Right lobe of liver (tissue), 6 donors: ENCODE measurements around the gene KIF18A. TPM values are rescaled to one million over a fixed set of nuclear protein-coding genes. Genes with fewer than 3 reads are reported as not detected.
"Not testable (repeated sequence)": the region's sequence is repeated elsewhere in the genome, so short reads cannot be mapped to it uniquely, and the experiment has no call there.

Experiments used
- ATAC-seq, 4 donors: fragments of 200-7000 bp; cut with Tn5 transposase; one replicate each; pipeline ENCODE4 v1.9.1; 2020; ENCODE audit warnings: mild to moderate bottlenecking in 4 of 4, moderate library complexity in 4 of 4
- DNase-seq, 3 donors: peaks; one replicate each; pipeline ENCODE4 v3.0.0-alpha.2; 2020
- H3K27ac ChIP-seq, 3 donors: fragments of 200-600 bp; one replicate each; pipeline ENCODE4 v1.8.0; 2022
- H3K27me3 ChIP-seq, 2 donors: fragments of 200-600 bp; one replicate each; pipeline ENCODE4 v1.8.0; 2022
- H3K36me3 ChIP-seq, 4 donors: fragments of 200-600 bp; sonication (generic) in 1 of 4; one replicate each; pipeline versions ENCODE4 v1.5.1 to v1.8.0; 2017 to 2022; ENCODE audit warnings: control low read depth in 1 of 4
- H3K4me1 ChIP-seq, 4 donors: fragments of 200-600 bp; sonication (generic) in 1 of 4; one replicate each; pipeline versions ENCODE4 v1.5.1 to v1.8.0; 2017 to 2022; ENCODE audit warnings: control low read depth in 1 of 4
- H3K4me3 ChIP-seq, 3 donors: fragments of 200-600 bp; one replicate each; pipeline ENCODE4 v1.8.0; 2022
- H3K9me3 ChIP-seq, 4 donors: fragments of 200-600 bp; sonication (generic) in 1 of 4; one replicate each; pipeline versions ENCODE4 v1.5.1 to v1.8.0; 2017 to 2022; ENCODE audit warnings: control low read depth in 1 of 4
- POLR2A ChIP-seq: fragments of 450-650 bp; IDR thresholded peaks from one replicate; pipeline ENCODE4 v1.6.1; 2017; ENCODE audit warnings: antibody characterized with exemption, mild to moderate bottlenecking
- WGBS: methylation state at CpG from one replicate; pipeline ENCODE4 v1.1.6; 2018; ENCODE audit warnings: low coverage, low lambda C conversion rate; ENCODE audit not compliant: insufficient coverage; ENCODE audit errors: missing lambda C conversion rate; 5-methylcytosine and 5-hydroxymethylcytosine counted together
- intact Hi-C, 2 donors: fragments of 100-400 bp; cut with DNase I; formaldehyde crosslinking; loops; one replicate each; pipeline versions ENCODE4 v1.11.2 to v1.14.1; 2022
- total RNA-seq, 6 experiments: library from RNA; depleted of rRNA in 2 of 6; stranded (reverse); fragments of >200 nt in 2 of 6; fragmentation: NEBNext Ultra II Directional in 3 of 6; extraction: Animal tissue kit (Norgen Biotek cat#: 25700) in 3 of 6; gene quantifications; one replicate each; pipeline versions ENCODE4 v1.1.0 to v1.2.4, GENCODE V29; 2016 to 2023
- TF ChIP-seq, protein P1 (sequence below), 4 donors: fragments of 200-600 bp in 3 of 4; fragments of 450-650 bp in 1 of 4; IDR thresholded peaks; one replicate each; pipeline versions ENCODE4 v1.5.1 to v1.8.0; 2016 to 2022; ENCODE audit warnings: antibody characterized with exemption in 4 of 4, mild to moderate bottlenecking in 2 of 4
- donor health status: DM: no; HTN: yes; CAD: no.
- donor health status: DM: no; HTN: no; CAD: no.
- donor health status: DM: no; HTN: no; CAD: no.
- donor health status: DM: no; HTN: yes; CAD: no.
- donor health status: DM: no; HTN: yes; CAD: no.

Gene KIF18A
- total RNA-seq, 6 experiments from 2014 or later = 0.11 to 0.81 (median 0.23) TPM

DNA sequence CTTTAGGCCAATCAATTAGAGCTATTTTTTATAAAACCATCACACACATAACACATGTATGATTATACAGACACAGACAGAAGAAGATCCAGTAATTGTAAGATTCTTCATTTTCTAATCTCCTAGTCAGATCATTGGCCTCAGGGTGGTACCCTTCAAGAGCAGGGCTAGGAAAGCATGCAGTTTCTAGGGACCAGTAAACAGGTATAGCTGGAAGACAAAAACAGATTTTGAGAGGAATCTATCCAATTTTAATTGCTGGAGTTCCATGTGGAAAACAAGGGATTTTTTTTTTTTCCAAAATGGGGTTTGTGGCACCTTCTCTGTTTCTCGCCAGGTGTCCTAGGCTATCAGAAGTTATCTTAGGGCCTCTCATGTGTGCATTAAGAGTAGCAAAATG is 29.9 kb upstream of the KIF18A start:
- Histone ChIP-seq H3K9me3 (no peaks in the 10 kb centered on the region), H3K36me3 (peaks cover 0 to 2% (median 0%) of the 10 kb centered on the region in 4 donors)

DNA sequence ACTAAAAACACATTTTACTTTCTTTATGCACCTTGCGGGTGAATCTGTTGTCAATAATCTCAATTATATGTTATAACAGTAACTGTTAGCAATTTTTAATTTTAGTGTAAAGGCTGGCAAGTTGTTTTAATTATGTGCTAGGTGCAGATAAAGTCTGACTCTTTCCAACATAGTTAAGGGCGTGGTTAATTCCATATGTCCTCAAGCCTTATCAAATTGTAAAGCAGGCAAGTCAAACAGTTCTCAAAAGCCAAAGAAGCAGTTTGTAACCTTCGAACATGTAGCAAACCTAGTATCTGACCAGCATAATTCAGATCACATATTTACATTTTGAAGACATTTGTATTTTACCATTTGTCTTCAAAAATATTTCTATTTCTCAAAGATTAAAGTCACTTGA is 29.4 kb upstream of the KIF18A start:
- ATAC-seq (no peak), DNase-seq (no peak)
- WGBS = 97% methylated on average over 3 of the region's 3 CpGs
- Histone ChIP-seq H3K9me3 (no peaks in the 10 kb centered on the region), H3K27ac (no peak overlapping the region), H3K4me1 (no peaks in the 10 kb centered on the region), H3K27me3 (no peaks in the 10 kb centered on the region), H3K36me3 (peaks cover 0 to 2% (median 0%) of the 10 kb centered on the region in 4 donors), H3K4me3 (no peak overlapping the region)
- TF ChIP-seq POLR2A = no peak
- TF ChIP-seq, protein P1, sequence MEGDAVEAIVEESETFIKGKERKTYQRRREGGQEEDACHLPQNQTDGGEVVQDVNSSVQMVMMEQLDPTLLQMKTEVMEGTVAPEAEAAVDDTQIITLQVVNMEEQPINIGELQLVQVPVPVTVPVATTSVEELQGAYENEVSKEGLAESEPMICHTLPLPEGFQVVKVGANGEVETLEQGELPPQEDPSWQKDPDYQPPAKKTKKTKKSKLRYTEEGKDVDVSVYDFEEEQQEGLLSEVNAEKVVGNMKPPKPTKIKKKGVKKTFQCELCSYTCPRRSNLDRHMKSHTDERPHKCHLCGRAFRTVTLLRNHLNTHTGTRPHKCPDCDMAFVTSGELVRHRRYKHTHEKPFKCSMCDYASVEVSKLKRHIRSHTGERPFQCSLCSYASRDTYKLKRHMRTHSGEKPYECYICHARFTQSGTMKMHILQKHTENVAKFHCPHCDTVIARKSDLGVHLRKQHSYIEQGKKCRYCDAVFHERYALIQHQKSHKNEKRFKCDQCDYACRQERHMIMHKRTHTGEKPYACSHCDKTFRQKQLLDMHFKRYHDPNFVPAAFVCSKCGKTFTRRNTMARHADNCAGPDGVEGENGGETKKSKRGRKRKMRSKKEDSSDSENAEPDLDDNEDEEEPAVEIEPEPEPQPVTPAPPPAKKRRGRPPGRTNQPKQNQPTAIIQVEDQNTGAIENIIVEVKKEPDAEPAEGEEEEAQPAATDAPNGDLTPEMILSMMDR (IDR thresholded peaks at IDR 0.05) = no peak
- intact Hi-C loops = no loop called here

More for the DNA sequence above, 29.9 kb upstream of the KIF18A start:
- ATAC-seq (no peak), DNase-seq (no peak)
- 94% methylated on average over 1 of the region's 1 CpG for WGBS
- H3K27ac ChIP-seq = no peak overlapping the region
- no peak overlapping the region for H3K4me3 ChIP-seq
- TF ChIP-seq, protein P1 (IDR thresholded peaks at IDR 0.05) = no peak
- H3K4me1 ChIP-seq = no peaks in the 10 kb centered on the region
- H3K27me3 ChIP-seq = no peaks in the 10 kb centered on the region
- intact Hi-C loops = no loop called here

DNA sequence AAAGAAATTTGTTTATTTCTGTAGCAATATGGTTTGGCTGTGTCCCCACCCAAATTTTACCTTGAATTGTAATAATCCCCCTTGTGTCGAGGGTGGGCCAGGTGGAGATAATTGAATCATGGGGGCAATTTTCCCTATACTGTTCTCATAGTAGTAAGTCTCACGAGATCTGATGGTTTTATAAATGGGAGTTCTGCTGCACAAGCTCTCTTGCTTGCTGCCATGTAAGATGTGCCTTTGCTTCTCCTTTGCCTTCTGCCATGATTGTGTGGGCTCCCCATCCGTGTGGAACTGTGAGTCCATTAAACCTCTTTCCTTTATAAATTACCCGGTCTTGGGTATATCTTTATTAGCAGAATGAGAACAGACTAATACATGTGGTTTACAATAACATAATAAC is 28.2 kb upstream of the KIF18A start:
- intact Hi-C loops, H3K27me3 ChIP-seq: not testable (repeated sequence)
- 94% methylated on average over 4 of the region's 4 CpGs for WGBS

DNA sequence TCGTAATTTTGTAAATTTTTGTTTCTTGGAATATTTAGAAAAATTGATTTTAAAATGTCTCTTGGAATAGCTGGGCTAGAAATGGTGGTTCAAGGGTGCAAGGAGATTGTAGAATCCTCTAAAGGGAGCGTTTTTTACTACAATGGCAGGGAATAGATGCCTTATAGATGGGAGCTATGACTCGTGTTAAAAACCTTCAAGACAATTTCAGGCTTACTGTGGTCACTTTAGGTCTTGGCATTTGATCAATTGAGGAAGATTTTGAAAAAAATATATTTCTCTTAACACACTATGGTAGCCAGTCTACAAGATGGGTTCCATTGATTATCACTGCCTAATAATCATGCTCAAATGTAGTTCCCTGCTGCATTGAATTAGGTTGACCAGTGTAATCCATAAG is 25.2 kb upstream of the KIF18A start:
- Histone ChIP-seq H3K27ac (no peak overlapping the region), H3K36me3 (peaks cover 0 to 2% (median 0%) of the 10 kb centered on the region in 4 donors), H3K4me1 (no peaks in the 10 kb centered on the region), H3K9me3 (no peaks in the 10 kb centered on the region), H3K4me3 (no peak overlapping the region), H3K27me3 (no peaks in the 10 kb centered on the region)
- TF ChIP-seq, protein P1 (IDR thresholded peaks at IDR 0.05) = no peak
- TF ChIP-seq POLR2A = no peak
- WGBS = 98% methylated on average over 3 of the region's 3 CpGs
- DNase-seq (no peak), ATAC-seq (no peak)
- intact Hi-C loops = no loop called here

More for the DNA sequence above, 28.2 kb upstream of the KIF18A start:
- not testable (repeated sequence) for H3K36me3 ChIP-seq, ATAC-seq, H3K9me3 ChIP-seq, H3K4me3 ChIP-seq, H3K4me1 ChIP-seq, DNase-seq, H3K27ac ChIP-seq

DNA sequence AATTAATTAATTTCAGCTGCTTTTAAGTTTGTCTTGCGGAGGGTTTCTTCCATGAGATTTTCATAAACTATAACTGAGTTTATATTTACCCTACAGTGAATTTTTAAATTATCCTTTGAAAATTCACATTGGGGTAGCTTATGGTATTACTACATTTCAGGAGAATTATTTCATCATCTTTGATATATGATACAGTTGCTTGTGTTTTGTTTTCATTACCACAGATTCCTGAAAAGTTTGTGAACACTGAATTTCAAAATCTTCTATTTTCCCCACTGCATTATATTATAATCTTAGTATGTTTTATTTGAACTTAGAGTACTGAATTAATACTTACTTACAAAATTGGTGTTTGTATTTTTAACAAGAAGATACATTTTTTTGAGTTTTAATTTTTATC is 24.6 kb upstream of the KIF18A start:
- intact Hi-C loops = no loop called here
- Histone ChIP-seq H3K27me3 (no peaks in the 10 kb centered on the region), H3K9me3 (no peaks in the 10 kb centered on the region), H3K4me3 (no peak overlapping the region), H3K36me3 (peaks cover 0 to 2% (median 0%) of the 10 kb centered on the region in 4 donors), H3K27ac (no peak overlapping the region), H3K4me1 (no peaks in the 10 kb centered on the region)
- ATAC-seq (no peak), DNase-seq (no peak)
- 100% methylated on average over 1 of the region's 1 CpG for WGBS
- TF ChIP-seq POLR2A = no peak
- TF ChIP-seq, protein P1 (IDR thresholded peaks at IDR 0.05) = no peak
